HUES6 (cell line): ENCODE results near the gene HSD17B1.

Experiments
- H3K27ac ChIP-seq: 2 replicates; pipeline ENCODE4 v1.7.0; 2013; ENCODE audit warnings: low read depth, mild to moderate bottlenecking, low read length, inconsistent platforms
- H3K27me3 ChIP-seq: 2 replicates; pipeline ENCODE4 v1.6.1; 2013; ENCODE audit warnings: low read length; ENCODE audit not compliant: control insufficient read depth, insufficient read depth
- H3K36me3 ChIP-seq: 2 replicates; pipeline ENCODE4 v1.6.1; 2013; ENCODE audit warnings: low read length; ENCODE audit not compliant: control insufficient read depth, insufficient read depth
- H3K4me1 ChIP-seq: 2 replicates; pipeline ENCODE4 v1.6.1; 2013; ENCODE audit warnings: low read length; ENCODE audit not compliant: control insufficient read depth, insufficient read depth
- H3K4me3 ChIP-seq: 2 replicates; pipeline ENCODE4 v1.5.1; 2013; ENCODE audit warnings: low read depth, low read length
- H3K9ac ChIP-seq: one replicate; pipeline ENCODE4 v1.6.1; 2013; ENCODE audit warnings: mild to moderate bottlenecking, low read length
- H3K9me3 ChIP-seq: 2 replicates; pipeline ENCODE4 v1.6.1; 2013; ENCODE audit warnings: low read depth, low read length; ENCODE audit not compliant: control insufficient read depth, insufficient read depth

The HSD17B1 gene

GRCh38 chr17:42562388-42563142, 9.8 kb downstream of the HSD17B1 start:
- no peaks in the 10 kb centered on the region for H3K27me3 ChIP-seq
- peak overlapping the region; percentile 81 for H3K4me3 ChIP-seq
- H3K9ac ChIP-seq = peak overlapping the region; percentile 92
- peaks cover 17% of the 10 kb centered on the region for H3K4me1 ChIP-seq
- peaks cover 31% of the 10 kb centered on the region for H3K36me3 ChIP-seq
- H3K9me3 ChIP-seq = no peaks in the 10 kb centered on the region
- peak overlapping the region; percentile 21; the same call in 1 of the 2 replicates for H3K27ac ChIP-seq

- peak overlapping the region; percentile 92 for H3K9ac ChIP-seq
- peak overlapping the region; percentile 81 for H3K4me3 ChIP-seq
- peaks cover 31% of the 10 kb centered on the region for H3K36me3 ChIP-seq
Observed at GRCh38 chr17:42563143-42563509, 10.4 kb downstream of the HSD17B1 start.

GRCh38 chr17:42563543-42563942, 10.8 kb downstream of the HSD17B1 start:
- Histone ChIP-seq H3K4me3 (peak overlapping the region; percentile 81; the same call in 1 of the 2 replicates), H3K27ac (no peak overlapping the region), H3K4me1 (peaks cover 20% of the 10 kb centered on the region), H3K9ac (peak overlapping the region; percentile 92), H3K9me3 (no peaks in the 10 kb centered on the region), H3K36me3 (peaks cover 34% of the 10 kb centered on the region), H3K27me3 (no peaks in the 10 kb centered on the region)

More at GRCh38 chr17:42563143-42563509, 10.4 kb downstream of the HSD17B1 start:
- H3K4me1 ChIP-seq = peaks cover 20% of the 10 kb centered on the region
- H3K27me3 ChIP-seq = no peaks in the 10 kb centered on the region
- H3K9me3 ChIP-seq = no peaks in the 10 kb centered on the region
- H3K27ac ChIP-seq = no peak overlapping the region; the same call in 1 of the 2 replicates

- peaks cover 38% of the 10 kb centered on the region for H3K36me3 ChIP-seq
- H3K9ac ChIP-seq = no peak overlapping the region
- no peaks in the 10 kb centered on the region for H3K27me3 ChIP-seq
- peaks cover 20% of the 10 kb centered on the region for H3K4me1 ChIP-seq
- no peaks in the 10 kb centered on the region for H3K9me3 ChIP-seq
- no peak overlapping the region for H3K4me3 ChIP-seq
- no peak overlapping the region for H3K27ac ChIP-seq
Observed at GRCh38 chr17:42563950-42564349, 11.2 kb downstream of the HSD17B1 start.

- Histone ChIP-seq H3K9me3 (no peaks in the 10 kb centered on the region), H3K4me1 (peaks cover 20% of the 10 kb centered on the region), H3K4me3 (no peak overlapping the region), H3K9ac (no peak overlapping the region), H3K27ac (no peak overlapping the region), H3K36me3 (peaks cover 49% of the 10 kb centered on the region), H3K27me3 (no peaks in the 10 kb centered on the region)
Observed at GRCh38 chr17:42564815-42565522, 12.2 kb downstream of the HSD17B1 start.

GRCh38 chr17:42565523-42566214, 12.9 kb downstream of the HSD17B1 start:
- peaks cover 20% of the 10 kb centered on the region for H3K4me1 ChIP-seq
- peak overlapping the region; percentile 86 for H3K9ac ChIP-seq
- no peaks in the 10 kb centered on the region for H3K27me3 ChIP-seq
- H3K27ac ChIP-seq = peak overlapping the region; percentile 91; the same call in 1 of the 2 replicates
- peaks cover 54% of the 10 kb centered on the region for H3K36me3 ChIP-seq
- peak overlapping the region; percentile 97; the same call in 1 of the 2 replicates for H3K4me3 ChIP-seq
- no peaks in the 10 kb centered on the region for H3K9me3 ChIP-seq

- Histone ChIP-seq H3K27me3 (no peaks in the 10 kb centered on the region), H3K4me3 (peak overlapping the region; percentile 97), H3K4me1 (peaks cover 20% of the 10 kb centered on the region), H3K27ac (peak overlapping the region; percentile 91), H3K36me3 (peaks cover 61% of the 10 kb centered on the region), H3K9ac (peak overlapping the region; percentile 86), H3K9me3 (no peaks in the 10 kb centered on the region)
Observed at GRCh38 chr17:42566215-42566882, 13.6 kb downstream of the HSD17B1 start.

- peaks cover 20% of the 10 kb centered on the region for H3K4me1 ChIP-seq
- peak within 1 kb of the TSS; percentile 91 for H3K27ac ChIP-seq
- no peaks in the 10 kb centered on the region for H3K27me3 ChIP-seq
- no peaks in the 10 kb centered on the region for H3K9me3 ChIP-seq
- peaks cover 67% of the 10 kb centered on the region for H3K36me3 ChIP-seq
- H3K9ac ChIP-seq = peak within 1 kb of the TSS; percentile 94
- H3K4me3 ChIP-seq = peak within 1 kb of the TSS; percentile 97
Observed at GRCh38 chr17:42566883-42567573, 14.3 kb downstream of the HSD17B1 start, which contains the start of gene MLX. Gene MLX, plus strand, starts transcription at chr17:42567100. Its CDS starts 25 bp downstream, at chr17:42567125.

- no peak overlapping the region for H3K4me3 ChIP-seq
Observed at GRCh38 chr17:42568341-42569111, 15.8 kb downstream of the HSD17B1 start.

More at GRCh38 chr17:42568341-42569111, 15.8 kb downstream of the HSD17B1 start:
- Histone ChIP-seq H3K4me1 (peaks cover 13% of the 10 kb centered on the region), H3K27me3 (no peaks in the 10 kb centered on the region), H3K9ac (no peak overlapping the region), H3K36me3 (peaks cover 79% of the 10 kb centered on the region), H3K9me3 (no peaks in the 10 kb centered on the region), H3K27ac (no peak overlapping the region)
